ENCODE measurements around the gene GNG12. TPM values are rescaled to one million over a fixed set of nuclear protein-coding genes. Genes with fewer than 3 reads are reported as not detected.

Gene GNG12
- total RNA-seq, 1 experiment from 2014 or later = 23.7 TPM

DNA sequence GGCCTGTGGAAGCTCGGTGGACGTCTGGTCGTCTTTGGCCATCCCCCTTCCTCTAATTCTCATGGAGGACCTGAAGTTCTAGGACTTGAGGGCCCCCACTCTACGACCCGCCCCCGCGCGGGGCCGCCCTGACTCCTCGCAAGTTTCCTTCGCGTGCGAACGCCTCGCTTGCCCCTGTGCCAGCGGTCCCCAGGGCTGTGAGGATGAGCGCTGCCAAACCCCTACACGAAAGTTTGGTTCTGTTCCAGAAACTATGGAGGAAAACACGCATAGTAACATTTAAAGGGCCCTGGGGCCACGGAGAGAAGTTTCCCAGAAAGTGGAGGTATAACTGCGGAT is 304 bp upstream of the GNG12 start (continued):
- TF ChIP-seq ZBTB21 (CRISPR knock-in tag; IDR thresholded peaks at IDR 0.05; ENCODE audit: borderline replicate concordance) = no peak
- TF ChIP-seq, protein P1, sequence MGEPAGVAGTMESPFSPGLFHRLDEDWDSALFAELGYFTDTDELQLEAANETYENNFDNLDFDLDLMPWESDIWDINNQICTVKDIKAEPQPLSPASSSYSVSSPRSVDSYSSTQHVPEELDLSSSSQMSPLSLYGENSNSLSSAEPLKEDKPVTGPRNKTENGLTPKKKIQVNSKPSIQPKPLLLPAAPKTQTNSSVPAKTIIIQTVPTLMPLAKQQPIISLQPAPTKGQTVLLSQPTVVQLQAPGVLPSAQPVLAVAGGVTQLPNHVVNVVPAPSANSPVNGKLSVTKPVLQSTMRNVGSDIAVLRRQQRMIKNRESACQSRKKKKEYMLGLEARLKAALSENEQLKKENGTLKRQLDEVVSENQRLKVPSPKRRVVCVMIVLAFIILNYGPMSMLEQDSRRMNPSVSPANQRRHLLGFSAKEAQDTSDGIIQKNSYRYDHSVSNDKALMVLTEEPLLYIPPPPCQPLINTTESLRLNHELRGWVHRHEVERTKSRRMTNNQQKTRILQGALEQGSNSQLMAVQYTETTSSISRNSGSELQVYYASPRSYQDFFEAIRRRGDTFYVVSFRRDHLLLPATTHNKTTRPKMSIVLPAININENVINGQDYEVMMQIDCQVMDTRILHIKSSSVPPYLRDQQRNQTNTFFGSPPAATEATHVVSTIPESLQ (CRISPR knock-in tag; IDR thresholded peaks at IDR 0.05) = no peak

DNA sequence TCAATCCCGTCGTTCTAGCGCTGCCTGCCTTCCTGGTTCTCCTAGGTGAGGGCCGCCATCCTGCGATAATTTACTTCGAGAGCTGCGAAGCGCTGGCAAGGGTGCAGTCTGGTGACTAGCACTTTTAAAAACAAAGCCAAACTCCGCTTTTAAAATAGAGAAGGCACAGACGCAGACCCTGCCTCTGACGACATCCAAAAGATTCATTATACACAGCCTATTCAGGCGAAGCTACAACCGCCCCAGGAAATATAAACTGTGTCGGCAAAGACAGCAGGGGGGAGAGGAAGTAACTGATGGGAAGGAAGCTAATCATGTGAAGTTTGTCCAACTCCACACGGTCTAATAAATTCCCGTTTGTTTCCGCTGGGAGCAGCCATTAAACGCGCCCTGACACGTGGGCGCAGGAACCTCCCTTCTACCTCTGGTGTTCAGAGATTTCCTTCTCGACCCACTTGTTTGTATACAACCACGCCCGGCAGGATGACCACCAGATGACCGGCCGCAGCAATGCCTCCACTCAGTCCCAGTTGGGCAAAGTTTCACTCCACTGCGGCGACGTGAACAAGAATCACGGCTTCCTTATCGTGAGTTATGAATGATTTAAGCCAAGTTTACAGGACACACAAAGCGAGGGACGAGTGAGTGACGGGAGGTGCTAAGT is 1.3 kb downstream of the GNG12 start:
- Mint-ChIP-seq H3K9me3 (no peaks in the 10 kb centered on the region), H3K27ac (no peak overlapping the region), H3K4me1 (peaks cover 48% of the 10 kb centered on the region), H3K4me3 (peak overlapping the region; percentile 93), H3K36me3 (0 out of 2 replicates have a peak, but pooled peaks cover 3% of the 10 kb centered on the region), H3K27me3 (ENCODE audit: low read depth) (peaks cover 25% of the 10 kb centered on the region)
- no peak for TF ChIP-seq TP53 (CRISPR knock-in tag; IDR thresholded peaks at IDR 0.05)
- no peak for TF ChIP-seq OVOL2 (CRISPR knock-in tag; IDR thresholded peaks at IDR 0.05; ENCODE audit: borderline replicate concordance)
- TF ChIP-seq, protein P2, sequence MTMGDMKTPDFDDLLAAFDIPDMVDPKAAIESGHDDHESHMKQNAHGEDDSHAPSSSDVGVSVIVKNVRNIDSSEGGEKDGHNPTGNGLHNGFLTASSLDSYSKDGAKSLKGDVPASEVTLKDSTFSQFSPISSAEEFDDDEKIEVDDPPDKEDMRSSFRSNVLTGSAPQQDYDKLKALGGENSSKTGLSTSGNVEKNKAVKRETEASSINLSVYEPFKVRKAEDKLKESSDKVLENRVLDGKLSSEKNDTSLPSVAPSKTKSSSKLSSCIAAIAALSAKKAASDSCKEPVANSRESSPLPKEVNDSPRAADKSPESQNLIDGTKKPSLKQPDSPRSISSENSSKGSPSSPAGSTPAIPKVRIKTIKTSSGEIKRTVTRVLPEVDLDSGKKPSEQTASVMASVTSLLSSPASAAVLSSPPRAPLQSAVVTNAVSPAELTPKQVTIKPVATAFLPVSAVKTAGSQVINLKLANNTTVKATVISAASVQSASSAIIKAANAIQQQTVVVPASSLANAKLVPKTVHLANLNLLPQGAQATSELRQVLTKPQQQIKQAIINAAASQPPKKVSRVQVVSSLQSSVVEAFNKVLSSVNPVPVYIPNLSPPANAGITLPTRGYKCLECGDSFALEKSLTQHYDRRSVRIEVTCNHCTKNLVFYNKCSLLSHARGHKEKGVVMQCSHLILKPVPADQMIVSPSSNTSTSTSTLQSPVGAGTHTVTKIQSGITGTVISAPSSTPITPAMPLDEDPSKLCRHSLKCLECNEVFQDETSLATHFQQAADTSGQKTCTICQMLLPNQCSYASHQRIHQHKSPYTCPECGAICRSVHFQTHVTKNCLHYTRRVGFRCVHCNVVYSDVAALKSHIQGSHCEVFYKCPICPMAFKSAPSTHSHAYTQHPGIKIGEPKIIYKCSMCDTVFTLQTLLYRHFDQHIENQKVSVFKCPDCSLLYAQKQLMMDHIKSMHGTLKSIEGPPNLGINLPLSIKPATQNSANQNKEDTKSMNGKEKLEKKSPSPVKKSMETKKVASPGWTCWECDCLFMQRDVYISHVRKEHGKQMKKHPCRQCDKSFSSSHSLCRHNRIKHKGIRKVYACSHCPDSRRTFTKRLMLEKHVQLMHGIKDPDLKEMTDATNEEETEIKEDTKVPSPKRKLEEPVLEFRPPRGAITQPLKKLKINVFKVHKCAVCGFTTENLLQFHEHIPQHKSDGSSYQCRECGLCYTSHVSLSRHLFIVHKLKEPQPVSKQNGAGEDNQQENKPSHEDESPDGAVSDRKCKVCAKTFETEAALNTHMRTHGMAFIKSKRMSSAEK (CRISPR knock-in tag; IDR thresholded peaks at IDR 0.05; ENCODE audit: borderline replicate concordance) = no peak
- TF ChIP-seq, protein P3, sequence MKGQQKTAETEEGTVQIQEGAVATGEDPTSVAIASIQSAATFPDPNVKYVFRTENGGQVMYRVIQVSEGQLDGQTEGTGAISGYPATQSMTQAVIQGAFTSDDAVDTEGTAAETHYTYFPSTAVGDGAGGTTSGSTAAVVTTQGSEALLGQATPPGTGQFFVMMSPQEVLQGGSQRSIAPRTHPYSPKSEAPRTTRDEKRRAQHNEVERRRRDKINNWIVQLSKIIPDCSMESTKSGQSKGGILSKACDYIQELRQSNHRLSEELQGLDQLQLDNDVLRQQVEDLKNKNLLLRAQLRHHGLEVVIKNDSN (CRISPR knock-in tag; IDR thresholded peaks at IDR 0.05) = 0 out of 2 replicates have a peak, but pooled peaks have one; percentile 28
- peak; percentile 57 for TF ChIP-seq ETV6 (CRISPR knock-in tag; IDR thresholded peaks at IDR 0.05)
- no peak for TF ChIP-seq PRRX2 (CRISPR knock-in tag; IDR thresholded peaks at IDR 0.05)
- DNase-seq (ENCODE audit: low spot score) (no peak), ATAC-seq (no peak)
- POLR2A ChIA-PET = interaction anchor here (1.3 kb wide), 1 partner anchor 11 kb away, joined by 5 read pairs; no protein-coding TSS in a partner anchor
- CTCF ChIA-PET = interaction anchor here (0.8 to 2.3 kb wide), 6 partner anchors 9 to 71 kb away, joined by 3 to 12 read pairs (median 3); no protein-coding TSS in a partner anchor

DNA sequence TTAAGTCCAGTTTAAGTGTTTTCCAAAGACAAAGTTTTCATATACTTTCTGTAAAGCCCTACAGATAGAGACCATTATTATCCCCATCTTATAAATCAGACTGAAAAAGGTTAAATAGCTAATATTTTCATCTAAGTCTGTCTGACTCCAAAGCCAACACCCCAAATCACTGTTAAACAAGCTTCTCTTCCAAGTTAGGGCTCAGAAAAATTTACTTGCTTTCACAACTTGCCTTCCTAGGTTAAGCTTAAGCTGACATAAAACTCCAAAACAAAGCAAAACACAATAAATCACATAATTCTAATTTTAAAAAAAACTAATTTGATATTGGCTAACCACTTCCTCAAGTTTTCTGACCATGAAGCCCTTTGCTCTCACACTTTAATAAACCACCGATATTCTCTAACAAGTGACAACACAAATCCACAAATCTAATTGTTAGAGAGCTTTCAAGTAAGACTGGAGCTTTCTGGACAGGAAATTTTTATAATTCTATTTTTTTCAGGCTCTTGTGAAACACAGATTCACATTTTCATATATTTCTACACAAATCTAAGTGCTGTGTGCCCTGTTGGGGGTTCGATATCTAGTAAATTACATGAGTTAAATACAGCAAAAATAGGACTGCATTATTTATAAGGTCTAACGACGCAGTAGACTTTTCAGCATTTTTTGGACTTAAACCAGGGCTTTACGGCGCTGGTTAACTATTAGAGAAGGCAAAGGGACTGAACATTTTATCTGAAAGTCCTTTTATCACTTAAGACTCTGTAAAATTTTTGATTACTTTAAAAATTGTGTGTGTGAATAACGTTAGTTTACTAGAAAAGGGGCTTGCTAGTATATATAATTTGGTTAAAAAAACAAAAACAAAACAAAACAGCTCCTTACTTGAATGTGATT is 2.1 kb downstream of the GNG12 start:
- peak overlapping the region; percentile 93 for H3K4me3 Mint-ChIP-seq
- ChIA-PET POLR2A (interaction anchor here (1.3 kb wide), 1 partner anchor 10 kb away, joined by 5 read pairs; no protein-coding TSS in a partner anchor), CTCF (interaction anchor here (0.6 to 2.3 kb wide), 7 partner anchors 10 to 270 kb away, joined by 3 to 12 read pairs (median 3); no protein-coding TSS in a partner anchor)
- no peak for DNase-seq (ENCODE audit: low spot score)
- peaks cover 40% of the 10 kb centered on the region for H3K4me1 Mint-ChIP-seq
- no peaks in the 10 kb centered on the region for H3K9me3 Mint-ChIP-seq
- no peak overlapping the region for H3K27ac Mint-ChIP-seq
- 0 out of 2 replicates have a peak, but pooled peaks cover 3% of the 10 kb centered on the region for H3K36me3 Mint-ChIP-seq
- ATAC-seq = no peak
- peaks cover 25% of the 10 kb centered on the region for H3K27me3 Mint-ChIP-seq (ENCODE audit: low read depth)
- TF ChIP-seq, protein P4, sequence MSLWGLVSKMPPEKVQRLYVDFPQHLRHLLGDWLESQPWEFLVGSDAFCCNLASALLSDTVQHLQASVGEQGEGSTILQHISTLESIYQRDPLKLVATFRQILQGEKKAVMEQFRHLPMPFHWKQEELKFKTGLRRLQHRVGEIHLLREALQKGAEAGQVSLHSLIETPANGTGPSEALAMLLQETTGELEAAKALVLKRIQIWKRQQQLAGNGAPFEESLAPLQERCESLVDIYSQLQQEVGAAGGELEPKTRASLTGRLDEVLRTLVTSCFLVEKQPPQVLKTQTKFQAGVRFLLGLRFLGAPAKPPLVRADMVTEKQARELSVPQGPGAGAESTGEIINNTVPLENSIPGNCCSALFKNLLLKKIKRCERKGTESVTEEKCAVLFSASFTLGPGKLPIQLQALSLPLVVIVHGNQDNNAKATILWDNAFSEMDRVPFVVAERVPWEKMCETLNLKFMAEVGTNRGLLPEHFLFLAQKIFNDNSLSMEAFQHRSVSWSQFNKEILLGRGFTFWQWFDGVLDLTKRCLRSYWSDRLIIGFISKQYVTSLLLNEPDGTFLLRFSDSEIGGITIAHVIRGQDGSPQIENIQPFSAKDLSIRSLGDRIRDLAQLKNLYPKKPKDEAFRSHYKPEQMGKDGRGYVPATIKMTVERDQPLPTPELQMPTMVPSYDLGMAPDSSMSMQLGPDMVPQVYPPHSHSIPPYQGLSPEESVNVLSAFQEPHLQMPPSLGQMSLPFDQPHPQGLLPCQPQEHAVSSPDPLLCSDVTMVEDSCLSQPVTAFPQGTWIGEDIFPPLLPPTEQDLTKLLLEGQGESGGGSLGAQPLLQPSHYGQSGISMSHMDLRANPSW (CRISPR knock-in tag; conservative IDR thresholded peaks at IDR 0.05; ENCODE audit: low read depth) = no peak
- TF ChIP-seq, protein P5, sequence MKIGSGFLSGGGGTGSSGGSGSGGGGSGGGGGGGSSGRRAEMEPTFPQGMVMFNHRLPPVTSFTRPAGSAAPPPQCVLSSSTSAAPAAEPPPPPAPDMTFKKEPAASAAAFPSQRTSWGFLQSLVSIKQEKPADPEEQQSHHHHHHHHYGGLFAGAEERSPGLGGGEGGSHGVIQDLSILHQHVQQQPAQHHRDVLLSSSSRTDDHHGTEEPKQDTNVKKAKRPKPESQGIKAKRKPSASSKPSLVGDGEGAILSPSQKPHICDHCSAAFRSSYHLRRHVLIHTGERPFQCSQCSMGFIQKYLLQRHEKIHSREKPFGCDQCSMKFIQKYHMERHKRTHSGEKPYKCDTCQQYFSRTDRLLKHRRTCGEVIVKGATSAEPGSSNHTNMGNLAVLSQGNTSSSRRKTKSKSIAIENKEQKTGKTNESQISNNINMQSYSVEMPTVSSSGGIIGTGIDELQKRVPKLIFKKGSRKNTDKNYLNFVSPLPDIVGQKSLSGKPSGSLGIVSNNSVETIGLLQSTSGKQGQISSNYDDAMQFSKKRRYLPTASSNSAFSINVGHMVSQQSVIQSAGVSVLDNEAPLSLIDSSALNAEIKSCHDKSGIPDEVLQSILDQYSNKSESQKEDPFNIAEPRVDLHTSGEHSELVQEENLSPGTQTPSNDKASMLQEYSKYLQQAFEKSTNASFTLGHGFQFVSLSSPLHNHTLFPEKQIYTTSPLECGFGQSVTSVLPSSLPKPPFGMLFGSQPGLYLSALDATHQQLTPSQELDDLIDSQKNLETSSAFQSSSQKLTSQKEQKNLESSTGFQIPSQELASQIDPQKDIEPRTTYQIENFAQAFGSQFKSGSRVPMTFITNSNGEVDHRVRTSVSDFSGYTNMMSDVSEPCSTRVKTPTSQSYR (CRISPR knock-in tag; IDR thresholded peaks at IDR 0.05) = no peak
- TF ChIP-seq JAZF1 (CRISPR knock-in tag; IDR thresholded peaks at IDR 0.05) = no peak
- TF ChIP-seq, protein P6, sequence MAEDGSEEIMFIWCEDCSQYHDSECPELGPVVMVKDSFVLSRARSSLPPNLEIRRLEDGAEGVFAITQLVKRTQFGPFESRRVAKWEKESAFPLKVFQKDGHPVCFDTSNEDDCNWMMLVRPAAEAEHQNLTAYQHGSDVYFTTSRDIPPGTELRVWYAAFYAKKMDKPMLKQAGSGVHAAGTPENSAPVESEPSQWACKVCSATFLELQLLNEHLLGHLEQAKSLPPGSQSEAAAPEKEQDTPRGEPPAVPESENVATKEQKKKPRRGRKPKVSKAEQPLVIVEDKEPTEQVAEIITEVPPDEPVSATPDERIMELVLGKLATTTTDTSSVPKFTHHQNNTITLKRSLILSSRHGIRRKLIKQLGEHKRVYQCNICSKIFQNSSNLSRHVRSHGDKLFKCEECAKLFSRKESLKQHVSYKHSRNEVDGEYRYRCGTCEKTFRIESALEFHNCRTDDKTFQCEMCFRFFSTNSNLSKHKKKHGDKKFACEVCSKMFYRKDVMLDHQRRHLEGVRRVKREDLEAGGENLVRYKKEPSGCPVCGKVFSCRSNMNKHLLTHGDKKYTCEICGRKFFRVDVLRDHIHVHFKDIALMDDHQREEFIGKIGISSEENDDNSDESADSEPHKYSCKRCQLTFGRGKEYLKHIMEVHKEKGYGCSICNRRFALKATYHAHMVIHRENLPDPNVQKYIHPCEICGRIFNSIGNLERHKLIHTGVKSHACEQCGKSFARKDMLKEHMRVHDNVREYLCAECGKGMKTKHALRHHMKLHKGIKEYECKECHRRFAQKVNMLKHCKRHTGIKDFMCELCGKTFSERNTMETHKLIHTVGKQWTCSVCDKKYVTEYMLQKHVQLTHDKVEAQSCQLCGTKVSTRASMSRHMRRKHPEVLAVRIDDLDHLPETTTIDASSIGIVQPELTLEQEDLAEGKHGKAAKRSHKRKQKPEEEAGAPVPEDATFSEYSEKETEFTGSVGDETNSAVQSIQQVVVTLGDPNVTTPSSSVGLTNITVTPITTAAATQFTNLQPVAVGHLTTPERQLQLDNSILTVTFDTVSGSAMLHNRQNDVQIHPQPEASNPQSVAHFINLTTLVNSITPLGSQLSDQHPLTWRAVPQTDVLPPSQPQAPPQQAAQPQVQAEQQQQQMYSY (CRISPR knock-in tag; IDR thresholded peaks at IDR 0.05) = no peak
